Activated gamma-delta T cell treated with Interleukin-2 at 50 U/mL for 16 hours (primary cell): Measurements from ENCODE around the gene RPUSD2.

ENCODE experiments used
- DNase-seq: peaks from one replicate; pipeline ENCODE4 v3.0.0-alpha.2; 2020

Gene RPUSD2, protein sequence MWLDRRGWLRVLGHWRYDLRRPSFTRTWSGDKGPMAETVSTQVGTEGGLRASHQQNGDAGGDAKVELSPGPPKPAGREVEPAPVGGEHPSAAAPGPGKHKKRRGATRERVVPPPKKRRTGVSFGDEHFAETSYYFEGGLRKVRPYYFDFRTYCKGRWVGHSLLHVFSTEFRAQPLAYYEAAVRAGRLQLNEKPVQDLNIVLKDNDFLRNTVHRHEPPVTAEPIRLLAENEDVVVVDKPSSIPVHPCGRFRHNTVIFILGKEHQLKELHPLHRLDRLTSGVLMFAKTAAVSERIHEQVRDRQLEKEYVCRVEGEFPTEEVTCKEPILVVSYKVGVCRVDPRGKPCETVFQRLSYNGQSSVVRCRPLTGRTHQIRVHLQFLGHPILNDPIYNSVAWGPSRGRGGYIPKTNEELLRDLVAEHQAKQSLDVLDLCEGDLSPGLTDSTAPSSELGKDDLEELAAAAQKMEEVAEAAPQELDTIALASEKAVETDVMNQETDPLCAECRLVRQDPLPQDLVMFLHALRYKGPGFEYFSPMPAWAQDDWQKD

DNA sequence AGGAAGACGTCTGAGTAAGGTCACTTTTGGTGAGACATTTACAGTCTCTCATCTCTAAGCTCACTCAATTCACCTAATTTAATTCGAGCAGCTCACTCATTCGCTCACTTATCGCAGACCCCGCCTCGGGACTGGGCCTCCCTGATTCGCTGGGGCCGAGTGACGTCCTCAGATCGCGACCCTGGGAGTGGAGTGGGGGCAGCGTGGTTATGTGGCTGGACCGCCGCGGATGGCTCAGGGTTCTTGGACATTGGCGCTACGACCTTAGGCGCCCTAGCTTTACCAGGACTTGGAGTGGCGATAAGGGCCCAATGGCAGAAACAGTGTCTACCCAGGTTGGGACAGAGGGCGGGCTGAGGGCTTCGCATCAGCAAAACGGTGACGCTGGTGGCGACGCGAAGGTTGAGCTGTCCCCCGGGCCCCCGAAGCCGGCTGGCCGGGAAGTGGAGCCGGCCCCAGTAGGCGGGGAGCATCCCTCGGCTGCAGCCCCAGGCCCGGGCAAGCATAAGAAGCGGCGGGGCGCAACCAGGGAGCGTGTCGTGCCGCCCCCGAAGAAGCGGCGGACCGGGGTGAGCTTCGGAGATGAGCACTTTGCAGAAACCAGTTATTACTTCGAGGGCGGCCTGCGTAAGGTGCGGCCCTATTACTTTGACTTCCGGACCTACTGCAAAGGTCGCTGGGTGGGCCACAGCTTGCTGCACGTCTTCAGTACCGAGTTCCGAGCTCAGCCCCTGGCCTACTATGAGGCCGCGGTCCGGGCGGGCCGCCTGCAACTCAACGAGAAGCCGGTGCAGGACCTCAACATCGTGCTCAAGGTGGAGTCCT lies at the start of gene RPUSD2:
Gene RPUSD2 (plus strand): TSS at position 171 of the 825 bp plus-strand sequence. CDS start 39 bp downstream, at position 210.
- peak; percentile 88 for DNase-seq

DNA sequence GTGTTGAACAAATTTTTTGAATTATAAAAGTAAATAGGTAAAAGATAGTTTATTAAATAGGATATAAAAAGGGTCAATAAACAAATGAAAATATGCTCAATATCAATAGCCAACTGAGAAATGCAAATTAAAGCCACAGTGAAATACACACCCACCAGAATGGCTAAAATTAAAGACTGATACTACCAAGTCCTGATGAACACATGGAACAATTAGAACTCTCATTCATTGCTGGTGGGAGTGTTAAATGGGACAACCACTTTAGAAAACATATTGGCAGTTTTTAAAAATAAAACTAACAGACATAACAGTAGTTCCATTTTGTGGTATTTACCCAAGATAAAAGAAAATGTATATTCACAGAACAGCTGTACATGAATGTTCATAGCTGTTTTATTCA lies 45.5 kb upstream of the RPUSD2 start:
- DNase-seq, result no peak

DNA sequence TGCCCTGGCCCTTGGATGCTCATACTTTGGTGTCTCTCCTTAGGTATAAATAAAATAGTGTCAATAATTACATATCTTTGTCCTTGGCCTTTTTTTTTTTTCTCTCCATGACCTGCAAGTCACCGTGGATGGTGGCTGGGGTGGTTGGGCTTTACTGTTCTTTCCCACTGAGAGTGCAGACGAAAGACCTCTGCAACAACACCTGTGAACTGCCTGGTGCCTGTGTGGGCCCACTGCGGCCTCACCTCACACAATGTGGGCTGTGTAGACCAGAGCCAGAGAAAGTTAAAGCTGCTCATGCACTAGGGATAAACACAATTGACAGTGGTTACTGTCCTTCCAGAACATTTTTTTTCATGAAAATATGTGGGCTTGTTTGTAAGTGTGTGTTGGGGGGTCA lies 43.2 kb upstream of the RPUSD2 start:
- DNase-seq, result no peak

DNA sequence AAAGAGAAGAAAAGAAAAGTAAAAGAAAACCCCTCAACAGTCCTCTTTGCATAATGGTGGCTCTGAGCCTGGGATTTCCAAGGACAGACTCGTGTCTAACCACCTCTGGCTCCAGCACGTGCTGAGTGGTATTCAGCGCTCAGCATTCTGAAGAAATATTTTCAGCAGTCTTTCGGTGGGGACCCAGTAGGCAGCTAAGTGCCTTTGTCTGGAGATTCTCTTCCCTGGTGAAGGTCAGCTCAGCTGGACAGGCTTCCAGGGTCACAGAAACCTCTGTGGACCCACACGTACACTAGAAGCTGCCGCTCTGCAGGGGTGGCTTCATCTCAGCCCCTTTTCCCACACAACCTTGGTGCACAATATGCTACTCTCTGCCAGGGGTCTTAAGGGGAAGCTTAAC lies 40.3 kb upstream of the RPUSD2 start:
- DNase-seq, result no peak

DNA sequence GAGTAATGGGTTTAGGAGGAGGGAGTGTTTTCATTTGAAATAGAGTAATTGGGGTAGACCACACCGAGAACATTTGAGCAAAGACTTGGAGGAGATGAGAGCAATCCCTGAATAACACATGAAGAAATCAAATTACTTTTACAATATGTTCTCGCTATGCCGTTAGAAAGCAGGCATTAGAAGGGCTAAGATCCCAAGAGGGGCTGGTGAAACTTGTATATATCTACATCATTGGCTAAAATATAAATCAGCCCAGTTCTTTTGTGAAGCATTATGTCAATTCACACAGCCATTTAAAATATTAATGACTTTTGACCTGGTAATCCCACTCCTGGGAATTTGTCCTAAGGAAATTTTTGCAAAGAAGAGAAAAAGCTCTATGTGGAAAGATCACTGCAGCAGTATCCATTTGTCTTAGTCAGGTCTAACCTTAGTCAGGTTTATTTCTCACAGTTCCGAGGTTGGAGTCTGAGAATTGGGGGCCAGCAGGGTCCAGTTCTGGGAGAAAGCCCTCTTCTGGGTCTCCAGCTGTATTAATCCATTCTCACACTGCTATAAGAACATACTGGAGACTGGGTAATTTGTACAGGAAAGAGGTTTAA lies 35.2 kb upstream of the RPUSD2 start:
- DNase-seq, result no peak

DNA sequence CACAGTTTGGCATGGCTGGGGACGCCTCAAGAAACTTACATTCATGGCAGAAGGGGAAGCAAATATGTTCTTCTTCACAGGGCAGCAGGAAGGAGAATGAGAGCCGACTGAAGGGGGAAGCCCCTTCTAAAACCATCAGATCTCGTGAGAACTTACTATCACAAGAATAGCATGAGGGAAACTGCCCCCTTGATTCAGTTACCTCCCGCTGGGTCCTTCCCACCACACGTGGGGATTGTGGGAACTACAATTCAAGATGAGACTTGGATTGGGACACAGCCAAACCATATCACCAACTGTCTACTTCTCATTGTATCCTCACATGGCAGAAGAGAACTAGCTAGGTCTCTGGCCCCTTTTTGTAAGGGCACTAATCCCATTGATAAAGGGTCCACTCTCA lies 34.7 kb upstream of the RPUSD2 start:
- DNase-seq, result no peak

DNA sequence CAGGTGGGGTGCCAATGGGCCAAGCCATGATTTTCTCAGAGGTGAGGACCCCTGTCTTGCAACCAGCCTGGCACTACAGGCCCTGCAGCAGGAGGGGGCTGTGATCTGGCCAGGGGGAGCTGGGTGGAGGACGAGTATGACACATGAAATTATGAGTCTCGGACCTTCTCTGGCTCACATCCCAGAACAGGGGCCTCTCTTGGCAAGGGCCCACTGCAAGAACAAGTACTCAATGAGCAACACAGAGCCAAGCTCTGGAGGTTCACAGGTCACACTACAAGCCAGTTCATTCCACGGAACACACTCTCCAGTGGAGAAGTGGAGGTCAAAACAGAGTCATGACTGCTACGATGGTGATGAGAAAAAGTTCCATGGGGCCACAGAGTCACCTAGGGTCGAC lies 32.6 kb upstream of the RPUSD2 start:
- DNase-seq, result no peak

DNA sequence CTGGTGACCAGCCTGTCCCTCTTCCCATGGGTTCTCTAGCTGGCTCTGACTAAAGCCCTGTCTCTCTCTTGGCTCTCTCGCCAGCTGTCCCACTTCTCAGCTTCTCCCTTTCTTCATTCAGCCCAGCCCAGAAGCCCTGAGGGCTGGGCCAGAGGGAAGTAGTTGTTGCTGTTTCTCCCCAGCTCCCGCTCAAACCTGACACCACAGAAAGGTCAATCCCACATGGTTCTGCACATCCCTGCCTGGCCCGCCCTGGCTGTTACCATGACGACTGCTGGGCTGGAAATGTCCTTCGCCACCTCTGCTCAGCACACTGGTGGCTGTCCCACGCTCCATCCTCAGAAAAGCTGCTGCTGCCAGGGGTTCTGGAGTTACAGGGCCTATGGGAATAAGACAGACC lies 30.1 kb upstream of the RPUSD2 start:
- DNase-seq, result no peak

DNA sequence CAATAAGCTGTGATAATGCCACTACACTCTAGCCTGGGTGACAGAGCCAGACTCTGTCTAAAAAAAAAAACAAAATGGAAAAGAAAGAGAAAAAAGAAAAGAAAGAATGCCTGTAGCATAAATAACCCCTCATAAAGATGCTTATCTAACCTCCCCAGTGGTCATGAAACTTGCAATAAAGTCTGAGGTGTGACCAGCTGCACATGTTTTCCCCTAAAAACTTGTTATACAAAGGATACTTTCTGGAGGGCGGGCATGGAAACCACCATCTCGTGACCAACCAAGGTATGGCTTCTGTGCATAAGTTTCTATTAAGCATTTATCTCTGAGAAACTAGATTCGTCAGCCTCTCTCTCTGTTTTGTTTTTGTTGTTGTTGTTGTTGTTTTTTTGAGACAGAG lies 26.0 kb upstream of the RPUSD2 start:
- no peak for DNase-seq

DNA sequence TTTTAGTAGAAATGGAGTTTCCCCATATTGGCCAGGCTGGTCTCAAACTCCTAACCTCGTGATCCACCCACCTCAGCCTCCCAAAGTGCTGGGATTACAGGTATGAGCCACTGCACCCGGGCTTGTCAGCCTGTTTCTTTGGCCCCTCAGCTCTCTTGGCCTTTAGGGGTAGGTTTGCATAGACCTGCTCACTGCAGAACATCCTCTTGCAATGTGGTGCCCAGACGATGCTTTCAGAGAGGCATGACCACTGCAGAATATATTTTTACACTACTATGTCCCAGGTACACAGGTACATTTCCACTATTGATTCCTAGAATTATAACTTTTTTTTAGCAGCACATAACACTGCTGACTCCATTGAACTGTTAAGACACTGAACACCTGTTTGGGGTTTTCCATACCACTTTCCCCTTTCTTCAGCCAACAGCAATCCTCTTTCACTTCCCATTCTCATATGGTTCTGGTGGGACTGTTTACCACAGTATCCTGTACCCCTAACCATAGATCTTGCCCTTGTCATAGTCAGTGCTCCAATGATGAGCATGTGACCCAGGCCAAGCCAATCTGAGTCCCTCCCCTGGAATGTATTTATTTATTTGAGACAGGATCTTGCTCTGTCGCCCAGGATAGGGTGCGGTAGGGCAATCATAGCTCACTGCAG lies 25.3 kb upstream of the RPUSD2 start:
- no peak for DNase-seq

DNA sequence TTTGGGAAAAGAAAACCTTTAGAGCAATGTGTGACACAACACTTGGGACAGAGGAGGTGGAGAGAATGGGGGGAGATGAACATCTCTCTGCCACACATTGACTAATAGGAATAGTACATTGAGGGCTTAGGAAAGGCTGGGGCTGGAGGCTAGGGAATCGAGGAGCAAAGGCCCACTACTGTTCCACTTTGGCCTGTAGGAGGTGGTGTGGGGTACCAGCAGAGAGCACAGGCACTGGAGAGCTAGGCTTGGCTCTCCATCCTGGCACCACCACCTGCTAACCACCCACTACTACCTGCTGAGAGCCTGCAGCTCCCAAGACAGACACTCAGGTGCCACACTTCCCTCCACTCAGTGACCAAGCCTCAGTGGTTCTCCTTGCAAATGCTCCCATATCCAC lies 23.6 kb upstream of the RPUSD2 start:
- no peak for DNase-seq

DNA sequence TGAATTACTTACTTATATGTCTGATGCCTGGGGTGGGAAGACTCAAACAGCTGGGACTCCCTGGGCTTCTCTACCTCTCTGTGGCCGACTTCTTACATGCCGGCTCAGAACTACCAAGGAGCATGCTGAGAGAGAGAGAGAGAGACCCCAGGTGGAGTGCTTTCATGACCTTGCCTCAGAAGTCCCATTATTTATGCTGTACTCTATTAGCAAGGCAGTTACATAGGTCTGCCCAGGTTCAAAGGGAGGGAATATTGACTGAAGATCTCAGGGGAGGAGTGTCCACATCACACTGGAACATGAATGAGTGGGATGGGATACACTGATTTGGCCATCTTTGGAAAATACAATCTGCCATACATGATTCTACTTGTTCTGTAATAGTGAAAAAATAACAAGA lies 20.5 kb upstream of the RPUSD2 start:
- DNase-seq, result no peak

DNA sequence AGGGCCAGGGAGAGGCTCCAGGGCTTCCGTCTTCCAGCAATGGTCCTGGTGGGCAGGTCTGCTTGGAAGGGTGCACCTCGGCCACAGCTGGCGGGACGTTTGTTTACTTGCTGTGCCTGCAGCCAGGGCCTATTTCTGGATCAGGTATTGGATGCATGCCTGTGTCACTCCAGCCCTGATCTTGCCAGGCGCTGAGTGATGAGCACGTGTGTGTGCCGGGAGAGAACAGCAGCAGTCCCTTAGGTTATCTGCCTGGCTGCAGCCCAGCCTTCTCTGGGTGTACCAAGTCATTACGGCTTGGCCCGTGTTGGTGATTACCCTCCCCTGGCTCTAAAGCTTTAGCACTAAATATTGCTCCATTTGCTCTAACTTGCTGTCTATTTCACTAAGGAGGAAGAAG lies 19.2 kb upstream of the RPUSD2 start:
- DNase-seq, result no peak

DNA sequence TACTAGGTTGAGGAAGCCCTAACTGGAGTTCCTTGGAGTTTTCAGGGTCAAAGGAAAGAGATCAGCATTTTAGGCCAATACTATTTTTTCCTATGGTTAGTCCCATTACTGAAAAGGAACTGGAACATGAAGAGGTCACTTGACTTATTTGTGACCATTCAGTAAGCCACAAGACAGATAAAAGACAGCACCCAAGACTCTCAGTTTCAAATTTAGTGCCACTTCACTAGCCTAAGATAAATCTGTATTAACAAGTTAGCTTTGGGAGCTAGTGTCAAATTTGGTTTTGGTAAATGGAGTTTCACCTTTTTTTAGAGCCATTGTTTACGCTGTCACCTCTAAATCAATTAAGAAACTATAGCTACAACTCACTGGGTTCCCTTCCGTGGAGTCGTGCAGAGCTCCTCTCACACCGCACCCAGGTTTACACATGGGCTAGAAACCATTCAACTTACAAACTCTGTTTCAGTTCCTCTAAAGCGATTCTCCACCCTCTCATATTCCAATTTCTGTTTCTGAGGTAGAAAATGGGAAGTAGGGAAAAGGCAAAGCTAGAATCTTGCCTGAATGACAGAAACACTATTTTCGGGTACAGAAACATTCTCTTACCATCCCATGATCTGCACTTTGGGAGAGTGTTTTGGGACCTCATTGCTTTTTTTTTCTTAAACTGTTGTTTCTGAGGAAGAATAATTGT lies 18.6 kb upstream of the RPUSD2 start:
- no peak for DNase-seq

DNA sequence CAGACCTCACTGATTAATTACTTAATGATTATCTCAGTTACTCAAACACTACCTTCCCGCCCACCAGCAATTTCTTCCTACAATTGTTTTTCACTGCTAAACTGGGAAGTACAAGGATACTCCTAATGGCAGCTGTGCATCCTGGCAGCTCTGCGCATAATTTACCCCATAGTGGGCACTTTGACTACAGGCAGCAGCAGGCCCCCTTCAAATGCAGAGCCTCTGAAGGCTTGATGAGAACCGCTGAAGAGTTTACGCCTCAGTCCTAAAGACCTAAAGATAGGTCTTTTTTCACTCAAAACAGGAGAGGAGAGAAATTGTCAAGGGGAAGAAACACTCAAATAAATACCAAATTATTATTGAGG lies 15.0 kb upstream of the RPUSD2 start:
- no peak for DNase-seq

DNA sequence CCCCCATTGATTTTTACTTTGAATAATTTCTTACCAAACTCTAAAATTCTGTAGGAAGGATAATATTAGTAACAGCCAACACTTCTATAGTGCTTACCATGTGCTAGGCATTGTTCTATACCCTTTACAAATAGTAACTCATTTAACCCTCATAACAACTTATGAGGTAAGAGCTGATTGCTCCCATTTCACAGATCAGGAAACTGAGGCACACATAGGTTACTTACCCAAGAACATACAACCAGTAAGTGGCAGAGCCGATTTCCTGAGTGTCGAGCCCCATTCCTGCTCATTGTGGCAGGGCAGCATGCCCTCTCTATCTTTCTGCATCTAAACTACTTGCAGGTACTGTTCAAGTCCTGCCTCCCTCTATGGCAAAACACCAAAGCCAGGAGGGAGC lies 13.2 kb upstream of the RPUSD2 start:
- DNase-seq, result no peak

DNA sequence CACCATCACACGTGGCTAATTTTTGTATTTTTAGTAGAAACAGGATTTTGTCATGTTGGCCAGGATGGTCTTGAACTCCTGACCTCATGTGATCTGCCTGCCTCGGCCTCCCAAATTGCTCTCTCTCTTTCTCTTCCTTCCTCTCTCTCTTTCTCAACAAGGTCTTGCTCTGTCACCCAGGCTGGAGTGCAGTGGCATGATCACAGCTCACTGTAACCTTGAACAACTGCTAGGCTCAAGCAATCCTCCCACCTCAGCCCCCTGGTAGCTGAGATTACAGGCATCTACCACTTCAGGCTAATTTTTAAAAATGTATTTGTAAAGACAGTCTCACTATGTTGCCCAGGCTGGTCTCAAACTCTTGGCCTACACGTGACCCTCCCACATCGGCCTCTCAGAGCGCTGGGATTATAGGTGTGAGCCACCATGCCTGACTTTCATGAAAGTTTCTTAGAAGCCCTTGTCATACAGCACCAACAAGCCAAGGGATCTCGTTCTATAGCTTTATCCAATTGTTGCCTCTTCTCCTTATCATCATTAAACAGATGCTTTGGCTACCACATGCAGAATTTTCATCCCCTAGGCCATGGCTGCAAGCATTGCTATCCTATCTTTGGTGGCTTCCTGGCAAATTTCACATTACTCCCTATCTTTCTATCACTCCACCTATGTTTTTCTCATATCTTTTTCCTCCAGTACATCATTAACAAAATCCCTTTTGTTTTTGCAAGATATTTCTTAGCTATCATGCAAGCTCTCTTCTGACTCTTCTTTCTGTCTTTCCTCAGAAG lies 10.0 kb upstream of the RPUSD2 start:
- no peak for DNase-seq

DNA sequence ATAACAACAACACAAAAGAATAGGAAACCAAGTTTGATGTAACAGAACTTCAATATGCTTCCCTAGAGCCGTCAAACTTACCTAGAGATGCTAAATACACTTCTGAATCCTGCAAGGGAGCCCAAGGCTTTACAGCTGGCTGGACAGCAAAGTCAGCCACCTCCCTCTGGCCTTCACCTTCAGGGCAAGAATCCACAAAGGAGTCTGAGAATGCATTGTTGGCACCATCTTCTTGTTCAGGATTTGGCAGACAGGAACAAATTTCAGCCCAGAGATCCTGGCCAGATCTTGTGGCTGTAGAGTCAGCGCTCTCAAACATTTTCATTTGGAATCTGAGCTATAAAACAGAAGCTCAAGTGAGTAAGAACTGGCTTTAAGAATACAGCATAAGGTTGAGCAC lies 6.4 kb upstream of the RPUSD2 start:
- DNase-seq, result no peak

DNA sequence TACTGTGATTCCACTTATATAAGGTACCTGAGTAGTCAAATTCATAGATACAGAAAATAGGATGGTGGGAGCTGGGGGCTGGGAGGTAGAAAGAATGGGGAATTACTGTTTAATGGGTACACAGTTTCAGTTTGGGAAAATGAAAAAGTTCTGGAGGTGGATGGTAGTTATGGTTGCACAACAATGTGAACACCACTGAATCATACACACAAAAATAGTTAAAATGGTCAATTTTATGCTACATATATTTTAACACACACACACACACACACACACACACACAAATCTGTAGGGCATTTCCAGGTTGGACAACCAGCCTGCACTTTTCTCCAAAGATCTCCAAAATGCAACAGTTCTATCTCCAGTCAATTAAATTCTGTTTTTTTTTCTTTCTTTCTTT lies 5.7 kb upstream of the RPUSD2 start:
- no peak for DNase-seq

DNA sequence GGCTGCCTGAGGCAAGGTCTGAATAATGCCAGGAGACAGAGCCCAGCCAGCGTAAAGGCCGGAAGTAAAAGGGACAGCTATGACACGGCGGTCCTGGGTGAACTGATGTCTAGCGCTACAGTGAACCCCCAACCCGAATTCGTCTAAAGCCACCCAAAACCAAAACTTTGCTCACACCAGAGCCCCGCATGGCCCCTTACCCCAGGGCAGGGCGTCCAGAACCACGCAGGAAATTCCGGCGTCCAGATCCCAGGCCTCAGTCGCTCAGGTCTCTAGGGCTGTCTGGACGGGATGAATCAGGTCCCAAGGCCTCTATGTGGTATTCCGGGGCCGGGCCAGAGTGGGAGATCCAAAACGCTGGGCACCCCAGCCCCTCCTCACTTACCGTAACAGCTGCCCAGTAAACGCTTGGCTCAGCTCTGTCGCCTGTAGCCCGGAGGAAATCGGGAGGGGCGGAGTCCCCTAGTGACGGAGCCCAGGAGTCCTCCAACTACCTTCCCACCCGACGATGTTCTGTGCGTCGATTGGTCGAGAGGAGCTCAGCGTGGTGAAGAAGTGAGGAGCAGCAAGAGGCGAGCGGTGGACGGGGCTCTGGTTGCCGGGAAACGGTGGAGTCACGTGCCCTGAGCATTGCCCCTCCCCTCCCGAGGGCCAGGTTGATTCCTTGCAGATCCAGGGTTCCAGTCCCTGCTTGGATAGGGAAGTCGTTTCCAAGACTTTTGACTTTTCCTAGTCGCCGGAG lies 4.3 kb upstream of the RPUSD2 start, which contains the start of gene CCDC32:
Gene CCDC32 (minus strand): TSS at position 452 of the 742 bp plus-strand sequence. CDS start 2,027 bp downstream, outside the sequence.
- DNase-seq, result peak; percentile 95
